ENCODE data around the gene NCF2. TPM values are rescaled to one million over a fixed set of nuclear protein-coding genes. Genes with fewer than 3 reads are reported as not detected.

Gene NCF2
- total RNA-seq, 4 donors from 2014 or later = 0.39 to 5.0 (median 3.4) TPM

- in situ Hi-C loops (cut with MboI; ENCODE audit: low sequenced_read_pairs in 4 of 4) (no loop called here), intact Hi-C loops (cut with DNase I; ENCODE audit: low total_unique reads) (no loop called here)
- no peaks in the 10 kb centered on the region for H3K4me1 ChIP-seq
- ATAC-seq (no peak), DNase-seq (no peak)
- TF ChIP-seq POLR2A (IDR thresholded peaks at IDR 0.05) = no peak
- TF ChIP-seq CTCF (IDR thresholded peaks at IDR 0.05 in 4 of 5, conservative IDR thresholded peaks at IDR 0.05 in 1 of 5) = no peak
- no peaks in the 10 kb centered on the region for H3K27me3 ChIP-seq
- H3K9me3 ChIP-seq = no peaks in the 10 kb centered on the region
- H3K4me3 ChIP-seq = no peak overlapping the region
- H3K27ac ChIP-seq = no peak overlapping the region
- H3K36me3 ChIP-seq = no peaks in the 10 kb centered on the region
These were observed 27.6 kb downstream of the NCF2 start for GRCh38 chr1:183562701-183563100.

- ATAC-seq (no peak), DNase-seq (no peak)
- in situ Hi-C loops (cut with MboI; ENCODE audit: low sequenced_read_pairs in 4 of 4) (no loop called here), intact Hi-C loops (cut with DNase I; ENCODE audit: low total_unique reads) (no loop called here)
- Histone ChIP-seq H3K27me3 (no peaks in the 10 kb centered on the region), H3K27ac (no peak overlapping the region), H3K4me1 (no peaks in the 10 kb centered on the region), H3K36me3 (no peaks in the 10 kb centered on the region), H3K4me3 (no peak overlapping the region), H3K9me3 (no peaks in the 10 kb centered on the region)
- TF ChIP-seq POLR2A (IDR thresholded peaks at IDR 0.05) (no peak), CTCF (IDR thresholded peaks at IDR 0.05 in 4 of 5, conservative IDR thresholded peaks at IDR 0.05 in 1 of 5) (no peak)
These were observed 31.2 kb downstream of the NCF2 start for GRCh38 chr1:183559061-183559460.

- intact Hi-C loops (cut with DNase I; ENCODE audit: low total_unique reads) = loop anchor here (5.0 kb wide), 1 partner anchor 37 kb away; no protein-coding TSS in a partner anchor
- ATAC-seq = no peak
These were observed 35.7 kb downstream of the NCF2 start for GRCh38 chr1:183554577-183554976.

GRCh38 chr1:183553764-183554163 is 36.5 kb downstream of the NCF2 start:
- Histone ChIP-seq H3K27ac (no peak overlapping the region), H3K9me3 (no peaks in the 10 kb centered on the region), H3K36me3 (peaks cover 0 to 49% of the 10 kb centered on the region in 2 donors), H3K4me1 (no peaks in the 10 kb centered on the region), H3K27me3 (no peaks in the 10 kb centered on the region), H3K4me3 (no peak overlapping the region)
- no peak for TF ChIP-seq CTCF (IDR thresholded peaks at IDR 0.05 in 4 of 5, conservative IDR thresholded peaks at IDR 0.05 in 1 of 5)
- DNase-seq (no peak), ATAC-seq (no peak)
- in situ Hi-C loops (cut with MboI; ENCODE audit: low sequenced_read_pairs in 4 of 4) (no loop called here), intact Hi-C loops (cut with DNase I; ENCODE audit: low total_unique reads) (loop anchor here (5.0 kb wide), 1 partner anchor 36 kb away; no protein-coding TSS in a partner anchor)

More at GRCh38 chr1:183554577-183554976, 35.7 kb downstream of the NCF2 start:
- in situ Hi-C loops (cut with MboI; ENCODE audit: low sequenced_read_pairs in 4 of 4) = no loop called here
- H3K9me3 ChIP-seq = no peaks in the 10 kb centered on the region
- no peak overlapping the region for H3K4me3 ChIP-seq
- H3K36me3 ChIP-seq = peaks cover 0 to 43% of the 10 kb centered on the region in 2 donors
- no peak for DNase-seq
- no peaks in the 10 kb centered on the region for H3K4me1 ChIP-seq
- TF ChIP-seq CTCF (IDR thresholded peaks at IDR 0.05 in 4 of 5, conservative IDR thresholded peaks at IDR 0.05 in 1 of 5) (no peak), POLR2A (IDR thresholded peaks at IDR 0.05) (no peak)
- H3K27me3 ChIP-seq = no peaks in the 10 kb centered on the region
- no peak overlapping the region for H3K27ac ChIP-seq

GRCh38 chr1:183553331-183553730 is 36.9 kb downstream of the NCF2 start:
- Histone ChIP-seq H3K4me1 (no peaks in the 10 kb centered on the region), H3K4me3 (no peak overlapping the region), H3K27me3 (no peaks in the 10 kb centered on the region), H3K36me3 (peaks cover 0 to 53% of the 10 kb centered on the region in 2 donors), H3K27ac (no peak overlapping the region), H3K9me3 (no peaks in the 10 kb centered on the region)
- no peak for TF ChIP-seq CTCF (IDR thresholded peaks at IDR 0.05 in 4 of 5, conservative IDR thresholded peaks at IDR 0.05 in 1 of 5)
- no peak for TF ChIP-seq POLR2A (IDR thresholded peaks at IDR 0.05)
- intact Hi-C loops (cut with DNase I; ENCODE audit: low total_unique reads) (loop anchor here (5.0 kb wide), 1 partner anchor 36 kb away; no protein-coding TSS in a partner anchor), in situ Hi-C loops (cut with MboI; ENCODE audit: low sequenced_read_pairs in 4 of 4) (no loop called here)
- ATAC-seq (no peak), DNase-seq (no peak)
